GM12878 (cell line): Measurements from ENCODE around the gene RGL1. TPM values are rescaled to one million over a fixed set of nuclear protein-coding genes. Genes with fewer than 3 reads are reported as not detected.

Experiments used
- BCLAF1 ChIP-seq: fragments of 450-650 bp; IDR thresholded peaks from 2 replicates; pipeline ENCODE4 v1.6.1; 2017; ENCODE audit warnings: antibody characterized with exemption, mild to moderate bottlenecking, moderate library complexity
- CBFB ChIP-seq: IDR thresholded peaks from 2 replicates; pipeline ENCODE4 v1.6.1; 2016; ENCODE audit warnings: antibody characterized with exemption, low read depth
- CREM ChIP-seq: IDR thresholded peaks from 2 replicates; pipeline ENCODE4 v1.6.1; 2014; ENCODE audit warnings: antibody characterized with exemption, low read depth
- E2F4 ChIP-seq: IDR thresholded peaks from 2 replicates; pipeline ENCODE4 v1.6.1; 2012; ENCODE audit warnings: low read depth, low read length, improper control_type of control experiment
- EGR1 ChIP-seq, 2 experiments: IDR thresholded peaks; 1 replicate in 1 of 2; 2 replicates in 1 of 2; pipeline ENCODE4 v1.6.1; 2011 to 2012; ENCODE audit warnings: low read depth in 2 of 2, low read length in 2 of 2, borderline replicate concordance in 1 of 2, mild to moderate bottlenecking in 1 of 2, moderate library complexity in 1 of 2
- IKZF1 ChIP-seq: fragments of 450-650 bp; conservative IDR thresholded peaks from 2 replicates; pipeline ENCODE4 v1.6.1; 2017; ENCODE audit warnings: antibody characterized with exemption, mild to moderate bottlenecking
- MAX ChIP-seq: IDR thresholded peaks from 2 replicates; pipeline ENCODE4 v1.6.1; 2012; ENCODE audit warnings: low read depth, low read length, improper control_type of control experiment
- MEF2B ChIP-seq: fragments of 450-650 bp; IDR thresholded peaks from 2 replicates; pipeline ENCODE4 v1.6.1; 2018; ENCODE audit warnings: mild to moderate bottlenecking, moderate library complexity; ENCODE audit not compliant: partially characterized antibody, poor library complexity, severe bottlenecking
- MTA3 ChIP-seq: IDR thresholded peaks from 2 replicates; pipeline ENCODE4 v1.6.1; 2012; ENCODE audit warnings: low read length, inconsistent platforms, borderline replicate concordance
- NBN ChIP-seq: fragments of 450-650 bp; IDR thresholded peaks from 2 replicates; pipeline ENCODE4 v1.6.1; 2016
- NFXL1 ChIP-seq: fragments of 450-650 bp; IDR thresholded peaks from 2 replicates; pipeline ENCODE4 v1.6.1; 2017; ENCODE audit warnings: antibody characterized with exemption, mild to moderate bottlenecking, borderline replicate concordance
- POLR2AphosphoS5 ChIP-seq: IDR thresholded peaks from 2 replicates; pipeline ENCODE4 v1.6.1; 2011; ENCODE audit warnings: mild to moderate bottlenecking, low read length, inconsistent platforms
- RAD21 ChIP-seq: IDR thresholded peaks from 2 replicates; pipeline ENCODE4 v1.6.1; 2011; ENCODE audit warnings: mild to moderate bottlenecking, low read depth, low read length, moderate library complexity; ENCODE audit not compliant: insufficient read depth
- RBBP5 ChIP-seq: fragments of 200-600 bp; sonication (generic); conservative IDR thresholded peaks from 2 replicates; pipeline ENCODE4 v1.6.1; 2016
- SIN3A ChIP-seq: IDR thresholded peaks from 2 replicates; pipeline ENCODE4 v1.6.1; 2012; ENCODE audit warnings: low read depth, low read length, improper control_type of control experiment
- SMAD1 ChIP-seq: fragments of 450-650 bp; IDR thresholded peaks from 2 replicates; pipeline ENCODE4 v1.6.1; 2018; ENCODE audit warnings: mild to moderate bottlenecking, low read depth; ENCODE audit not compliant: partially characterized antibody
- STAT3 ChIP-seq: IDR thresholded peaks from 2 replicates; pipeline ENCODE4 v1.6.1; 2011; ENCODE audit warnings: low read depth, low read length, improper control_type of control experiment
- SUPT20H ChIP-seq: IDR thresholded peaks from 2 replicates; pipeline ENCODE4 v1.6.1; 2011; ENCODE audit warnings: low read depth, mild to moderate bottlenecking, low read length, moderate library complexity, borderline replicate concordance; ENCODE audit not compliant: control insufficient read depth
- USF1 ChIP-seq: IDR thresholded peaks from 2 replicates; pipeline ENCODE4 v1.6.1; 2011; ENCODE audit warnings: borderline replicate concordance, low read depth, mild to moderate bottlenecking, moderate library complexity, mixed read lengths, low read length; ENCODE audit not compliant: insufficient read depth; ENCODE audit errors: extremely low read length
- YY1 ChIP-seq: IDR thresholded peaks from 2 replicates; pipeline ENCODE4 v1.6.1; 2011; ENCODE audit warnings: low read depth, mild to moderate bottlenecking, low read length
- ZBTB40 ChIP-seq: fragments of 450-650 bp; IDR thresholded peaks from 2 replicates; pipeline ENCODE4 v1.6.1; 2016; ENCODE audit warnings: mild to moderate bottlenecking, moderate library complexity, borderline replicate concordance
- ZNF217 ChIP-seq: fragments of 450-650 bp; IDR thresholded peaks from 2 replicates; pipeline ENCODE4 v1.6.1; 2017; ENCODE audit warnings: antibody characterized with exemption, mild to moderate bottlenecking
- polyA plus RNA-seq, 11 experiments: library from polyadenylated mRNA; depleted of rRNA in 4 of 11; unstranded in 6 of 11; stranded (reverse) in 5 of 11; fragments of >200 nt; fragmentation: Nextera tagmentation in 4 of 11; fragmentation: Illumina TruSeq in 1 of 11; extraction: Ambion mirVana in 4 of 11; extraction: Trizol in 1 of 11; gene quantifications; 1 replicate in 1 of 11; 2 replicates in 10 of 11; pipeline versions ENCODE4 v1.2.1 to v1.2.3, GENCODE V29; 2011 to 2016; ENCODE audit warnings: inconsistent platforms in 2 of 11, missing spikeins in 2 of 11, low read depth in 1 of 11
- total RNA-seq, 4 experiments: library from RNA; depleted of rRNA in 3 of 4; stranded (reverse); fragments of >200 nt in 3 of 4; fragmentation: Illumina TruSeq in 1 of 4; extraction: Trizol in 1 of 4; gene quantifications; 2 replicates each; pipeline versions ENCODE4 v1.2.1 to v1.2.3, GENCODE V29; 2013 to 2021

RGL1 gene
- total and polyA plus RNA-seq, 10 of the 15 experiments (the other 5 are each of a cell fraction or from before 2014, with no cell fraction given) = 8.1 to 25.0 (median 19.0) TPM

- TF ChIP-seq NFXL1 (no peak), RAD21 (no peak), MAX (no peak), CREM (peak; percentile 54; the same call in 1 of the 2 replicates), USF1 (no peak), ZNF217 (no peak), NBN (0 out of 2 replicates have a peak, but pooled peaks have one; percentile 5), SUPT20H (no peak), MTA3 (0 out of 2 replicates have a peak, but pooled peaks have one; percentile 26), E2F4 (no peak), POLR2AphosphoS5 (no peak), STAT3 (no peak), BCLAF1 (no peak), MEF2B (peak; percentile 11), IKZF1 (peak; percentile 77), RBBP5 (no peak), CBFB (no peak), SMAD1 (no peak), SIN3A (no peak), YY1 (no peak), ZBTB40 (no peak), EGR1 (IDR thresholded peaks at IDR 0.05; ENCODE audit: borderline replicate concordance in 1 of 2, low read depth in 2 of 2, low read length in 2 of 2) (no peak)
These were observed 96.9 kb downstream of the RGL1 start (continued) for GRCh38 chr1:183901748-183902330.
